NT2/D1 (cell line): Measurements from ENCODE around the gene NPHP1.
"Not testable (repeated sequence)": the region's sequence is repeated elsewhere in the genome, so short reads cannot be mapped to it uniquely, and the experiment has no call there.

Experiments
- SUZ12 ChIP-seq: IDR thresholded peaks from 2 replicates; pipeline ENCODE4 v1.6.1; 2011; ENCODE audit not compliant: insufficient read length, insufficient read depth; ENCODE audit errors: extremely low read depth
- ZNF274 ChIP-seq: IDR thresholded peaks from 2 replicates; pipeline ENCODE4 v1.6.1; 2011; ENCODE audit warnings: mild to moderate bottlenecking, low read depth, low read length

GRCh38 chr2:110154188-110154587, 50.6 kb downstream of the NPHP1 start:
- TF ChIP-seq SUZ12, ZNF274: not testable (repeated sequence)
